ENCODE results near the gene COPA.

Gene COPA

GRCh38 chr1:160332516-160332915, 10.5 kb downstream of the COPA start:
- TF ChIP-seq CTCF (IDR thresholded peaks at IDR 0.05; ENCODE audit: control insufficient read depth, insufficient read depth, low read depth, low read length, missing control alignments): no peak
- no peak for DNase-seq (ENCODE audit: low read depth)
- H3K4me3 ChIP-seq (ENCODE audit: control insufficient read depth, low read depth, low read length): no peak overlapping the region

GRCh38 chr1:160330119-160330518, 12.9 kb downstream of the COPA start:
- no peak for TF ChIP-seq CTCF (IDR thresholded peaks at IDR 0.05; ENCODE audit: control insufficient read depth, insufficient read depth, low read depth, low read length, missing control alignments)
- H3K4me3 ChIP-seq (ENCODE audit: control insufficient read depth, low read depth, low read length): no peak overlapping the region
- DNase-seq (ENCODE audit: low read depth): no peak

GRCh38 chr1:160328184-160328583, 14.9 kb downstream of the COPA start:
- no peak for DNase-seq (ENCODE audit: low read depth)
- no peak overlapping the region for H3K4me3 ChIP-seq (ENCODE audit: control insufficient read depth, low read depth, low read length)
- no peak for TF ChIP-seq CTCF (IDR thresholded peaks at IDR 0.05; ENCODE audit: control insufficient read depth, insufficient read depth, low read depth, low read length, missing control alignments)

GRCh38 chr1:160326418-160326817, 16.6 kb downstream of the COPA start:
- no peak for DNase-seq (ENCODE audit: low read depth)
- no peak for TF ChIP-seq CTCF (IDR thresholded peaks at IDR 0.05; ENCODE audit: control insufficient read depth, insufficient read depth, low read depth, low read length, missing control alignments)
- no peak overlapping the region for H3K4me3 ChIP-seq (ENCODE audit: control insufficient read depth, low read depth, low read length)

- no peak overlapping the region for H3K4me3 ChIP-seq (ENCODE audit: control insufficient read depth, low read depth, low read length)
- DNase-seq (ENCODE audit: low read depth): no peak
- no peak for TF ChIP-seq CTCF (IDR thresholded peaks at IDR 0.05; ENCODE audit: control insufficient read depth, insufficient read depth, low read depth, low read length, missing control alignments)
Observed at GRCh38 chr1:160325252-160325651, 17.8 kb downstream of the COPA start.

- DNase-seq (ENCODE audit: low read depth): no peak
- TF ChIP-seq CTCF (IDR thresholded peaks at IDR 0.05; ENCODE audit: control insufficient read depth, insufficient read depth, low read depth, low read length, missing control alignments): no peak
Observed at GRCh38 chr1:160322831-160323230, 20.2 kb downstream of the COPA start.

GRCh38 chr1:160315359-160315758, 27.7 kb downstream of the COPA start:
- DNase-seq (ENCODE audit: low read depth): no peak
- no peak for TF ChIP-seq CTCF (IDR thresholded peaks at IDR 0.05; ENCODE audit: control insufficient read depth, insufficient read depth, low read depth, low read length, missing control alignments)
- no peak overlapping the region for H3K4me3 ChIP-seq (ENCODE audit: control insufficient read depth, low read depth, low read length)

More at GRCh38 chr1:160322831-160323230, 20.2 kb downstream of the COPA start:
- no peak overlapping the region for H3K4me3 ChIP-seq (ENCODE audit: control insufficient read depth, low read depth, low read length)

Measured in AG09309 (cell line).